ENCODE measurements around the gene ACSM3.
"Not testable (repeated sequence)": the region's sequence is repeated elsewhere in the genome, so short reads cannot be mapped to it uniquely, and the experiment has no call there.

ACSM3 gene, protein sequence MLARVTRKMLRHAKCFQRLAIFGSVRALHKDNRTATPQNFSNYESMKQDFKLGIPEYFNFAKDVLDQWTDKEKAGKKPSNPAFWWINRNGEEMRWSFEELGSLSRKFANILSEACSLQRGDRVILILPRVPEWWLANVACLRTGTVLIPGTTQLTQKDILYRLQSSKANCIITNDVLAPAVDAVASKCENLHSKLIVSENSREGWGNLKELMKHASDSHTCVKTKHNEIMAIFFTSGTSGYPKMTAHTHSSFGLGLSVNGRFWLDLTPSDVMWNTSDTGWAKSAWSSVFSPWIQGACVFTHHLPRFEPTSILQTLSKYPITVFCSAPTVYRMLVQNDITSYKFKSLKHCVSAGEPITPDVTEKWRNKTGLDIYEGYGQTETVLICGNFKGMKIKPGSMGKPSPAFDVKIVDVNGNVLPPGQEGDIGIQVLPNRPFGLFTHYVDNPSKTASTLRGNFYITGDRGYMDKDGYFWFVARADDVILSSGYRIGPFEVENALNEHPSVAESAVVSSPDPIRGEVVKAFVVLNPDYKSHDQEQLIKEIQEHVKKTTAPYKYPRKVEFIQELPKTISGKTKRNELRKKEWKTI

DNA sequence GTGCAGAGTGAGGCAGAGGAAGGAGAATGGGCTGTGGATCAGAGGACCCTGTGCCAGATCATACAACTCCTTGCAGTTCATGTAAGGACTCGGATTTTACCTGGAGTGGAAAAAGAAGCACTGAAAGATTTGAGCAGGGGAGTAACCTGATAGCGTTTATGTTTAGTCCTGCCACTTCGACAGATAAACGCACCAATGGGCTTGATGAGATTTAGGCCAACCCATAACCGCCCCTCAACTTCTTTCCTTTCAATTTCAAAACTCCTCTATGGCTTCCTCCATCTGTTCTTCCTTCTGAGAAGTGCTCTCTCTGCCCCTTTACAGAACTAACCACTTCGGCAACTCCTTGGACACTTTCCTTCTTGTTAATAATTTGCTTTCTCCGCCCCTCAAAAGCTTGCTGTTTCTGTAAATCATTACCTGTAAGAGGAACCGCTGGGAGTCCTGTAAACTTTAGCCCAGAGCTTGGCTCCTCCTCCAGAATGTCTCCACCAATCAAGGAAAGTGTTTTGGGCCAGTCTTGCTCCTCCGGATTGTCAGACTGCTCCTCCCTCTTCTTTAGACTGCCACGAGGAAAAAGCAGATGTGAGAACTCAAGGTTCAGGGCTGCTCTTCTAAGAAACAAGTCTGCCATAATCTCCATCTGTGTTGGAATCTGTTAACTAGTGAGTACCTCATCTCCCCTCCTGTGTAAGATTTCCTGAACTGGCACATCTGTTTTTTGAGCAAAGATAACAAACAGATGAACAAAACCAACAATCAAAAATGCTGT lies at the start of gene ACSM3:
Gene ACSM3 (plus strand): TSS at position 554 of the 772 bp plus-strand sequence. CDS start 6,021 bp downstream, outside the sequence.
- DNase-seq (ENCODE audit: low spot score) = peak; percentile 91

DNA sequence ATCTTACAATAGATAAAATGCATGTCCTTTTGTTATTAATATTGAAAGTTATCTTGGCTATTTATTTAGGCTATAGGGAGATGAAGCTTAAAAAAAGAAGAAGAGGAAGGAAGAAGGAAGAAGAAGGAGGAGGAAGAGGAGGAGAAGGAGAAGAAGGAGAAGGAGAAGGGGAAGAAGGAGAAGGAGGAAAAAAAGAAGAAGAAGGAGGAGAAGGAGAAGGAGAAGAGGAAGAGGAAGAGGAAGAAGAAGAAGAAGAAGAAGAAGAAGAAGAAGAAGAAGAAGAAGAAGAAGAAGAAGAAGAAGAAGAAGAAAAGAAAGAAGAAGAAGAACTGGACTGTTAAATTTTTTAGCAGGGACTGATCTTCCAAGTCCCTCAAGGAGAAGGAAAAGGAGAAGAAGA lies 46.1 kb upstream of the ACSM3 start:
- not testable (repeated sequence) for DNase-seq (ENCODE audit: low spot score)

DNA sequence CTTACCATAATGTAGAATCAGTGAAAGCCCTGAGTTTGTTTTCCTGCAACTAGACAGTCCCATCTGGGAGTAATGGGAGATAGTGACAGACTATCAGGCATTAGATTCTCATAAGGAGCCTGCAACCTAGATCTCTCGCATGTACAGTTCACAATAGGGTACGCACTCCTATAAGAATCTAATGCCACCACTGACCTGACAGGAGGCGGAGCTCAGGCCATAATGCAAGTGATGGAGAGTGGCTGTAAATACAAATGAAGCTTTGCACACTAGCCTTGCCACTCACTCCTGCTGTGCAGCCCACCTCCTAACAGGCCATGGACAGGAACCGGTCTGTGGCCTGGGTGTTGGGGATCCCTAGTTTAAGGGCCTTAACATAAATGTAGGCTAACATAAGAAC lies 43.6 kb upstream of the ACSM3 start:
- no peak for DNase-seq (ENCODE audit: low spot score)

DNA sequence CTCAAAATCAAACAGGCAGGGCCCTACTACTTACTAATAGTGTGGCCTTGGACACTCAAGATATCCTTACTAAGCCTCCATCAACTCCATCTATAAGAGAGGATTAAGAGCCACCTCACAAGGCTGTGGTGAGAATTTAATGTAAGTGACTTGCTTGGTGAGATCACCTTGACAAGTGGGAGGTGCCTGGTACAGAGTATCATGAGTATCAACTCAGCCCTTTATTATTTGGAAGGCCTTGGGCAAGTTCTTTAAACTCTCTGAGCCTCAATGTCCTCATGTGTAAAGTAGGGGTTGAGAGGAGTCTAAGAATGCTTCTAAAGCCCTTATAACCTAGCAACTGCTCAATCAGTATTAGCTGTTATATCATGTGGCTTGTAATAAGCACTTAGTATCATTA lies 37.2 kb upstream of the ACSM3 start:
- no peak for DNase-seq (ENCODE audit: low spot score)

DNA sequence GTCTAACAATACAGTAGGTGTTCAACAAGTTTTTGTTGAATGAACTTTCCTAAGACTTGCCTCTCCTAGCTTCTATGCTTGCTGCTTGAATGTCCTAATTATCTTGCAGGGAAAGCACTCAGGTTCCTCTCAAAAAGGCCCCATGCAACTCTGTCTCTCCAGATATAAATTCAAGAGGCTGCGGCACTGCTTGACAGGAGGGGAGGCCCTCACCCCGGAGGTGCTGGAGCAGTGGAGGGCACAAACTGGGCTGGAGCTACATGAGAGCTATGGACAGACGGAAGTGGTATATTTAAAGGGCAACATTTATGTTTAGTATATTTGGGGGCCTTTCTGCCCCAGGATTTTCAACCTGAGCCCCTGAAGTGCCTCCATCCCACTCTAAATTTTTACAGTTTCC lies 36.6 kb upstream of the ACSM3 start:
- no peak for DNase-seq (ENCODE audit: low spot score)

DNA sequence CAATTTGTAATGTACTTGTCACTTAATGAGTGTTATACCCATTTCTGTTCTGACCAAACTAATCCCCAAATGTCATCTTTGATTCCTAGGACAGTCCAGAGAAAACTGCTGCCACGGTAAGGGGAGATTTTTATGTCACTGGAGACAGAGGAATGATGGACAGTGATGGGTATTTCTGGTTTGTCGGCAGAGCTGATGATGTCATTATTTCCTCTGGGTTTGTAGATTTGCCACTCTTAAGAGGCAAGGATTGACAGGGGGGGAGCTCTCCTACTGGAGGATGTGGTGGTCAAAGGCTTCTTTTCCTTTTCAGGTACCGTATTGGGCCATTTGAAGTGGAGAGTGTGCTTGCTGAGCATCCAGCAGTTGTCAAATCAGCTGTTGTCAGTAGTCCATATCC lies 34.7 kb upstream of the ACSM3 start:
- DNase-seq (ENCODE audit: low spot score) = no peak

DNA sequence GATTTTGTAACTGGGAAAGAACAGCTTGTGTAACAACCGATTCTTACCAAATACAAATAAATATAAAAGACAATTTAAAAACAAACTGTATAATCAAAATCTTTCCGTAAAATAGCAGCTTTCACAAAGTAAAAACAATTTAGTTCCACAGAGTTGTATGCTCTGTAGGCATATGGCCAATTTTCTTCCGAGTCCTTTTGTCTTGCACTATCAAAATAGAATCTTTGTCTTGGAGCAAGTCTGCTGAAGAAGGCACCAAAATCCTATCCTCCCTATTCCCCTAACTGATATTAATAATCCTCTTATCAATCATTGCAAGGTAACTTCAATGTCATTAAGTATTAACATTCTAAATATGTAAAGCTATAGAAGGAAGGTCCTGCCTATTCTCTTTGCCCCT lies 29.8 kb upstream of the ACSM3 start:
- no peak for DNase-seq (ENCODE audit: low spot score)

DNA sequence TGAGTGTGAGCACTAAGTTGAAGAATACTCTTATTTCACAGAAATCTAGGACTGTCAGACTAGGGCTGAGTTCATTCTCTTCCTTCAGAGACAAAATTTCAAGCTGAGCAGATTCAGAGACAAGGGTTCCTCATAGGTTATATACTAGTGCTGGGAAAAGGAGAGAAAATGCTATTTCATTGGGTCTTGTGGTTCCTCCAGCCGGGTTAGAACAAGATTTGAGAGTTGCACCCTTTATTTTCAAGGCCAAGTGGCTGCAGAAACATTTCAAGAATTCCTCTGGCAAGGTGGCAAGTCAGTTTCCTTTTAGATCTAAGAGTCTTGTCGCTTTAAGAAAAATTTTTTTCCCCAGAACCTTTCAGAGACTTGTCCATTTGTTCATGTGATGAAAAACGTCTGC lies 29.0 kb upstream of the ACSM3 start:
- DNase-seq (ENCODE audit: low spot score) = no peak

DNA sequence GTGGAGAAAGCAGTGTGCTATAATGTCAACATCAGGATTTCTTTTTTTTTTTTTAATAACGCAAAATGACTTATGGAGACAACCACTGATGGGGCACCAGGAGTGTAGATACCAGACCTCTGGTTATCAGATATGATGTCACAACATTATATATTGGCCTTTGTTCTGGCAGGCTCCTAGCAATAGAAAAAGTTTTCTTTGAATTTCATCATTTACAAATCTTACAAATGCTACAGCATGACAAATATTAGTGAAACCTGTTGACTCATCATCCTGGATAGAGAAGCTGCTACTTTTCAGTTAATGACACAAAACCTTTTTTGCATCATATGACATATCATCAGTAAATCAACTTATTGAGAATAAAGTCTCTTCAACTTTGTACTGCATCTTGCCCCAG lies 28.3 kb upstream of the ACSM3 start:
- DNase-seq (ENCODE audit: low spot score) = no peak

DNA sequence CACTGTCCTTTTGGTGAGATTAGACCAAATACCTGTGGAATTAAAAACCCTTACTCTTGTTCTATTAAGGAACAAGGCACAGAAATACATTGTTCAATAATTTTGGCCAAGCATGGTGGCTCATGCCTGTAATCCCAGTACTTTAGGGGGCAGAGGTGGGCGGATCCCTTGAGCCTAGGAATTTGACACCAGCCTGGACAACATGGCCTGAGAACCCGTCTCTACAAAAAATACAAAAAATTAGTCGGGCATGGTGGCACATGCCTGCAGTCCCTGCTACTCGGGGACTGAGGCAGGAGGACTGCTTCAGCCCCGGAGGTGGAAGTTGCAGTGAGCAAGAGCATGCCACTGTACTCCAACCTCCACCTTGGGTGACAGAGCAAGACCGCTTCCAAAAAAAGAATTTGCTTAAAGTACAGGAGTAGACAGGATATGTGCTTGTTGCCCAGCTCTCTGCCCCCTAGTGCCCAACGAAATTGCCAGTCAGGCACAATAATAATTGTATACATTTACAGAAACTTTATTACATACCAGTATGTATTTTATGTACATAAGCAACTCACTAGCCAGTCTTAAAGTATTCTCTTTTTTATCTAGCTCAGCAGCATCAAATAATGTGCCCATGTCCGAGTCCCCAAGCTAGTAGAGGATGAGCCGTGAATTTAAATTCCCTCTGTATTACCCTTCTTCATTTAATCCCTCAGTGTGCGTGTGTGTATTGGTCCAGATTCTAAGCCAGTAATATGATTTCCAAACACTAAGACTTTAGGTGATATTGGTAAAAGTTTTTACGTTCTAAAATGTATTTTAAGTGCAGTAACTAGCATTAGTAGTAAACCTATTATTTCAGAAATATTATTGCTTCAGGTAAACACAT lies 23.6 kb upstream of the ACSM3 start:
- peak; percentile 16 for DNase-seq (ENCODE audit: low spot score)

DNA sequence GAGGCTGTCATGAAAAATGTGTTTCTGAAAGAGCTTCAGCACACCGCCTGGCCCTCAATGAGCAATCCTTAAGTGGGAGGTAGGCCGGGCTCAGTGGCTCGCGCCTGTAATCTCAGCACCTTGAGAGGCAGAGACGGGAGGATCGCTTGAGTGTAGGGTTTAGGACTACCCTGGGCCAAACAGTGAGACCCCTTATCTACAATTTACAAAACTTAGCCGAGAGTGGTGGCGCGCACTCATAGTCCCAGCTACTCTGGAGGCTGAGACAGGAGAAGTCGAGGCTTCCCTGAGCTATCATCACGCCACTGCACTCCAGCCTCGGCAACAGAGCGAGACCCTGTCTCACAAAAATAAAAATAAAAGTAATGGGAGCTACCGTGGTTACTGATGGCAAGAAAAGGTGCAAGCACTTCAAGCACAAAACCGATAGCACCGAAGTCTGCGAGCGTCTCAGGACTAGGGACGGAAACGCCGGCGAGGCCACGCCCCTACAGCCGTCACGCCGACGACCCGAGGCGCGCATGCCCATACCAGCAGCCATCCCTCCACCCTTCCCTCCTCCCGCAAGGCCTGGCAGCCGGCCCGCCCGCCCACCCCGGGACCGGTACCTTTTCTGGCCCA lies 22.8 kb upstream of the ACSM3 start:
- peak; percentile 98 for DNase-seq (ENCODE audit: low spot score)

DNA sequence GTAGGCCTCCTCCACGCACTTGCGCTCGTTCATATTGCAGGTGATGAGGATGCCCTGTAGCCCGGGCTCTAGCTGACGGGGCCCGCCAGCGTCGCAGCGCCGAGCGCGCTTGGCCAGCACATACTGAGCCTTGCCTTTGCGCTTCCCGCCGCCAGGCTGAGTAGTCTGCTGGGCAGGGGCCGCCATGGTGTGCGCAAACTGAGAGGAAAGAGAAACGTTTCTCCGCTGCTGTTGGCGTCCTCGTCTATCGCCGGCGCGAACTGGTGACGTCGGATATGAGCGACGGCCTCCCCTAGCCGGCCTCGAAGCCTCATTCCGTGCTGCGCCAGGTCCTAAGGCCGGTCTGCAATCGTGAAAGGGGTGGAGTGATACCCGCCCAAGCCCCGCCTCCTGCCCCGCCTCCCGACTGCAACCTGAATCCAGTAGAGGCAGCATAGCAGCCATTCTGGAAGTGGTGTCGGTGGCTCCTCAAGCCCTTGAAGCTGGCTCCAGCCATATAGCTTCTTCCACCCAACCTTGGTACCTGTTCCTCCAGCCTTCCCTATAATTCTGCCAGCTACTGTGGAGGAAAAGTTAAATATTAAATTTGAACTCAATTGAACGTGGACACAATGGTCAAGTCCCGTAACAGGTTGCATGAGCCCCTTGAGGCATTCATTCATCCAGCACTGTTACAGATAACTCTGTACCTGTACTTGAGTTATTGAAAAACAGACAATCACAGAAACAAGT lies 22.1 kb upstream of the ACSM3 start, which contains the start of gene THUMPD1:
Gene THUMPD1 (minus strand): TSS at position 265 of the 732 bp plus-strand sequence. CDS start 79 bp downstream, at position 186.
- peak; percentile 98 for DNase-seq (ENCODE audit: low spot score)

DNA sequence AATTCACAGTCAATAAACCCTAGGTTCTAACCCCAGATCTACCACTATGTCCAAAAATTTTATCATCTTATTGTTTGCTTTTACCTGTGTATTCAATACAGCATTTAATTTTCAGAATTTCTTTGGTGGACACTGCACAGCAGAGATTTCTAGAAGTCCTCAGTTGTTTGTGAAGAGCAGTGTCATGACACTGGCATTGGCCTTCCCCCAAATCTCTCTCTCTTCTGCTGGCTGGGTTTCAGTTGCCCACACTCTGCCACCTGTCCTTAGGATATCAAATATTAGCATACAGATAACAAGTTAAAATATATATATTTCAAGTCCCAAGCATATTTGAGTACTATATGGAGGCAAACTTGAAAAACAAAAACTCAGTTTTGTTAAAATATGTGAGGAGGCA lies 20.2 kb upstream of the ACSM3 start:
- no peak for DNase-seq (ENCODE audit: low spot score)

DNA sequence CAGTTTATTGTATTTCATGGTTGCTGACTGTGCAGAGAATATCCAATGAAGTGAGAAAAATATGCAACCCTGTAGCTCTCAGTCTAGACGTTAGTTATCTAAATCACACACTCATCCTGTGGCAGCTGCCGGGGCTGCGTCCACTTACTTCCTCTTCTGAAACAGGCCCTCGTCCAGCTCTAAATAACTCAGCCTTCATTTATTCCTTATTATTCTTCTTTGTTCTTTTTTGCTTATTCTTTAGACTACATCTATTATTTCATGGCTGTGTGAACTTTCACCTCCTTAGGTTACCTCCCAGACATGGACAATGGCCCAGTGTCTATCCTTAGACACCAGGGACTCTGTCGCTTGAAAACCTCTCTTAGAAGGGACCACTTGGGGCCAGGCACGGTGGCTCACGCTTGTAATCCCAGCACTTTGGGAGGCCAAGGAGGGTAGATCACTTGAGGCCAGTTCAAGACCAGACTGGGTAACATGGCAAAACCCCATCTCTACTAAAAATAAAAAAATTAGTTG lies 18.8 kb upstream of the ACSM3 start:
- DNase-seq (ENCODE audit: low spot score) = no peak

DNA sequence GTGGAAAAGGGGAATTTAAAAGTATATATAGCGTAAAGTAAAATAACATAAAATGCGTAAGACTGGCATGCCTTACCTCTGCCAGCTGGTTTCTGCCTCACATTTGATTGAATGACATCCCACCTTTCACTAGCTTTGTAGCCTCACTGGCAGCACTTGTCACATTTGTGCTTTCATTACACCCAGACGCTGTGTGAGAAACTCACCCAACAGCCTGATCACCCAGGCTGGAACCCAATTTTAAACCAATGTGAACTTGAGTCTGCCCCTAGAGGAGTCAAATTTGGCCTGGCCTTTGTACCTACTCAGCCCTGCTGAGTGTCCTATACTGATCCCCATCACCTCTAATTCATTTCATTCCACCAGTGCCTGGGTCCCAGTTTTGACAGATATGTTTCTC lies 17.4 kb upstream of the ACSM3 start:
- no peak for DNase-seq (ENCODE audit: low spot score)

DNA sequence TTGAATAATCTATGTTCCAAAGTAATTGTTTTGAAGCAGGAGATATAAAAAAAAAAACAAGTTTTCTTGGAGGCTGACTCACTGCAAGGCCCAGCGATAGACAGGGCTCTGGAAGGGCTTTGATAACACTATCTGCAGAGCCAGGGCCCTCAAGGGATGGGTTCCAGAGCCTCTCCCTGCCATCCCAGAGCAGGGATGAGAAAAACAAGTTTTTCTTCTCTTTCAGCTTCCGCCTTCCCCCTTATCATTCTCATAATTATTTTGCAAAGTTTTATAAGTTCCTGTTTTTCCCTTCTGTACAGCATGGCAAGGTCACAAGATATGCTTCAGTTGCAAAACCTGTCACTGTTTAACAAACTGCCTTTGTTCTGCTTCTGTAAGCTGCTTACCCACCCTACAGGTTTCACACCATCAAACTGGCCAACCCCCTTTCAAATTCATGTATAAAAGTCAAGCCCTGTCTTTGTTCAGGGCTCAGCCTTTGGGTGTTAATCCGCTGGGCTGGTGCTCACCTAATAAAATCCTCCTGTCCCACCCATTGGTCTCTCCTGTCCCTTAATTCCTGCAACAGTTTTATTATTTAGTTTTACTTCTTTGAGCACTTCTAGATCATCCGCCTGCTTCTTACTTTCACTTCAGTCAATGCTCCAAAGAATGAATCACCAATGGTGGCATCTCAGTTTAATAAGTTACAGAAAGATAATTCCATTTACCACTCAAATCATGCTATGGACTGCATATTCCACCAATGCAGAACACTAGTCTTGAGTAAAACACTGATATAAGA lies 16.6 kb upstream of the ACSM3 start:
- no peak for DNase-seq (ENCODE audit: low spot score)

DNA sequence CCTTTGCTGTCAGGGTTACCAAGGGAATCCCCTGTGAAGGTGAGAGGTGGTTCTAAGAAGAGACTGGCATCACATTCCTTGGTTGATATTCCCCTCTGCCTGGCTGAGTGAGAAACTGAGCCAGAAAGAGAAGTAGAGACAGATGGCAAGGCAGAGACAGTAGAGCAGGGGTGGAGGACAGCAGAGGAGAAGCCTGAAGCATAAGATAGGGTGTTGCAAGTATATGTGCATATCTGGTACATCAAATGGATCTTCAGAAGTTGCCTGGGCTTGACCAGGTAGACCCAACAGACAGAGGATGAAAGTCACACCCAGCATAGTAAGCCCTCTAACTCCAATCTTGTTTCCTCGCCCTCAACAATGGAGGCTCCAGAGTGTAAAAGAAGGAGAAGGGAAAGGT lies 14.3 kb upstream of the ACSM3 start:
- DNase-seq (ENCODE audit: low spot score) = no peak

DNA sequence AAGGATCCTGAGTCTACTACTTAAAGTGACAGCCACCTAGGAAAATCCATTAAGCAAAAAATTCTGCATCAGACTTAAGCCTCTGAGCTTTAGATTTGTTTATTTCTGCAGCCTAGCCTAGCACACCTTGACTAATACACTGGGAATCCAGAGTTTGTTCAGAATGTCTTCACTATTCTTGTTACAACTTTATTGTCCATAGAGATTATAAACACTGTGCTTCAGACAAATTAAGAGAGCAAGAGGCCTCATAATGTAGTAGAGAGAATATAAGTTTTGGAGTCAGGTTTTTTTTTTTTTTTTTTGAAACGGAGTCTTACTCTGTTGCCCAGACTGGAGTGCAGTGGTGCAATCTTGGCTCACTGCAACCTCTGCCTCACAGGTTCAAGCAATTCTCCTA lies 13.3 kb upstream of the ACSM3 start:
- DNase-seq (ENCODE audit: low spot score) = no peak

DNA sequence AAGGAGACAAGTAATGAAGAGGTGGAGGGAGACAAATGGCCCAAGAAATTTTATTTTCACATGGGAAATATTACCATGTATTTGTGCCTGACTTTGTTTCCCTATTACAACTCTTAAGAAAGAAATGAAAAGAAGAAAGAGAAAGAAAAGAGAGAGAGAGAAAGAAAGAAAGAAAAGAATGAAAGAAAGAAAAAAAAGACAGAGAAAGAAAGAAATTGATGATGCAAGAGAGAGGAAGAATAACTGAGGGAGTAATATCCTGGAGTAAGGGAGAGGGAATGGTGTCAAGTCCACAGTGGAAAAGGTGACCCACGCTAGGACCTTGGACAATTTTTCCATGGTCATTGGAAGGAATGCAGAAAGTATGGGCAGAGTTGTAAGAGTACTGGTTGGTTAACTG lies 10.1 kb upstream of the ACSM3 start:
- DNase-seq (ENCODE audit: low spot score) = no peak

DNA sequence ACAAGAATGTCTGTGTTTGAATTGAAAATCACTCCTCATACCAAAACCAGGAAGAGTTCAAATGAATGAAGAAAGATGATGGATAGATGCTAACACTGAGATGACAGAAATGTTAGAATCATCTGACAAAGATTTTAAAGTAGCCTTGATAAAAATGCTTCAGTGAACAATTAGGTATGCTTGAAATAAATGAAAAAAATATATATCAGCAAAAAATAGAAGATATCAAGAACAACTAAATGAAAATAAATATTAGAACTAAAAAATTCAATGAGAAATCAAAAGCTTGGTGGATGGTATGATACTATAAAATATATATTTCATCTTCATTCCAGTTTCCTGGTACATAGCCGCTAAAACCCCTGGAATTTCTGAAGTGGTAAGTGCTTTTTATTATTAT lies 8.6 kb upstream of the ACSM3 start:
- DNase-seq (ENCODE audit: low spot score) = no peak

Data from GM03348 (cell line).